ENCODE results near the gene MXI1.

The MXI1 gene

GRCh38 chr10:110313674-110314073, 106.3 kb downstream of the MXI1 start:
- no peak overlapping the region for H3K27ac ChIP-seq (ENCODE audit: low read depth, low read length)
- H3K27me3 ChIP-seq (ENCODE audit: control insufficient read depth, low read length) = peaks cover 9% of the 10 kb centered on the region; the same call in 1 of the 2 replicates
- TF ChIP-seq CTCF (IDR thresholded peaks at IDR 0.05; ENCODE audit: low read depth, low read length, poor library complexity, severe bottlenecking) (no peak), EZH2phosphoT487 (IDR thresholded peaks at IDR 0.05; ENCODE audit: borderline replicate concordance, low read length) (no peak)
- no peaks in the 10 kb centered on the region for H3K9me2 ChIP-seq (replicated peaks; ENCODE audit: control insufficient read depth, low read length)
- no peaks in the 10 kb centered on the region for H3K36me3 ChIP-seq (ENCODE audit: control insufficient read depth, low read length)
- H3K79me2 ChIP-seq (ENCODE audit: control insufficient read depth, low read length) = no peaks in the 10 kb centered on the region
- H3K4me3 ChIP-seq (ENCODE audit: low read length) = no peak overlapping the region
- H4K20me1 ChIP-seq (ENCODE audit: control insufficient read depth, insufficient read depth, low read depth, low read length) = no peaks in the 10 kb centered on the region
- H3K4me2 ChIP-seq (ENCODE audit: low read length) = no peak overlapping the region
- no peaks in the 10 kb centered on the region for H3K9me3 ChIP-seq (ENCODE audit: control insufficient read depth, insufficient read depth, low read length)
- peaks cover 9% of the 10 kb centered on the region; the same call in 1 of the 2 replicates for H3K4me1 ChIP-seq (ENCODE audit: control insufficient read depth, low read length)
- H3F3A ChIP-seq (ENCODE audit: control insufficient read depth, insufficient read depth) = no peaks in the 10 kb centered on the region

GRCh38 chr10:110317866-110318850, 110.8 kb downstream of the MXI1 start:
- Histone ChIP-seq H4K20me1 (ENCODE audit: control insufficient read depth, insufficient read depth, low read depth, low read length) (no peaks in the 10 kb centered on the region), H3K27me3 (ENCODE audit: control insufficient read depth, low read length) (peaks cover 13% of the 10 kb centered on the region), H3K36me3 (ENCODE audit: control insufficient read depth, low read length) (no peaks in the 10 kb centered on the region), H3K27ac (ENCODE audit: low read depth, low read length) (no peak overlapping the region), H3K79me2 (ENCODE audit: control insufficient read depth, low read length) (no peaks in the 10 kb centered on the region), H3K9me3 (ENCODE audit: control insufficient read depth, insufficient read depth, low read length) (no peaks in the 10 kb centered on the region; the same call in 1 of the 2 replicates), H3F3A (ENCODE audit: control insufficient read depth, insufficient read depth) (no peaks in the 10 kb centered on the region), H3K4me3 (ENCODE audit: low read length) (no peak overlapping the region), H3K4me2 (ENCODE audit: low read length) (no peak overlapping the region), H3K9me2 (replicated peaks; ENCODE audit: control insufficient read depth, low read length) (no peaks in the 10 kb centered on the region), H3K4me1 (ENCODE audit: control insufficient read depth, low read length) (no peaks in the 10 kb centered on the region)
- TF ChIP-seq EZH2phosphoT487 (IDR thresholded peaks at IDR 0.05; ENCODE audit: borderline replicate concordance, low read length) = no peak
- no peak for TF ChIP-seq CTCF (IDR thresholded peaks at IDR 0.05; ENCODE audit: low read depth, low read length, poor library complexity, severe bottlenecking)

- Histone ChIP-seq H3K27ac (ENCODE audit: low read depth, low read length) (no peak overlapping the region), H3K9me2 (replicated peaks; ENCODE audit: control insufficient read depth, low read length) (no peaks in the 10 kb centered on the region), H3K27me3 (ENCODE audit: control insufficient read depth, low read length) (peaks cover 40% of the 10 kb centered on the region), H3F3A (ENCODE audit: control insufficient read depth, insufficient read depth) (no peaks in the 10 kb centered on the region), H3K4me2 (ENCODE audit: low read length) (no peak overlapping the region), H3K4me3 (ENCODE audit: low read length) (no peak overlapping the region), H4K20me1 (ENCODE audit: control insufficient read depth, insufficient read depth, low read depth, low read length) (no peaks in the 10 kb centered on the region), H3K9me3 (ENCODE audit: control insufficient read depth, insufficient read depth, low read length) (no peaks in the 10 kb centered on the region; the same call in 1 of the 2 replicates), H3K4me1 (ENCODE audit: control insufficient read depth, low read length) (no peaks in the 10 kb centered on the region), H3K79me2 (ENCODE audit: control insufficient read depth, low read length) (no peaks in the 10 kb centered on the region), H3K36me3 (ENCODE audit: control insufficient read depth, low read length) (no peaks in the 10 kb centered on the region)
- no peak for TF ChIP-seq EZH2phosphoT487 (IDR thresholded peaks at IDR 0.05; ENCODE audit: borderline replicate concordance, low read length)
- no peak for TF ChIP-seq CTCF (IDR thresholded peaks at IDR 0.05; ENCODE audit: low read depth, low read length, poor library complexity, severe bottlenecking)
These were observed 114.6 kb downstream of the MXI1 start for GRCh38 chr10:110321869-110322620.
